Heart left ventricle (tissue), 16 donors: ENCODE results near the gene PARD3B. TPM values are rescaled to one million over a fixed set of nuclear protein-coding genes. Genes with fewer than 3 reads are reported as not detected.

Experiments
- ATAC-seq, 4 donors: fragments of 200-7000 bp; cut with Tn5 transposase; one replicate each; pipeline ENCODE4 v1.9.1; 2020 to 2022; ENCODE audit warnings: moderate library complexity in 4 of 4, mild to moderate bottlenecking in 3 of 4, moderate number of reproducible peaks in 1 of 4
- DNase-seq, 5 donors: peaks; one replicate each; pipeline ENCODE4 v3.0.0-alpha.2; 2020
- H3K27ac ChIP-seq, 12 donors: fragments of 200-600 bp; sonication (generic) in 4 of 12; one replicate each; pipeline versions ENCODE4 v1.5.0 to v1.8.0; 2016 to 2022; ENCODE audit warnings: mild to moderate bottlenecking in 2 of 12
- H3K27me3 ChIP-seq, 9 donors: fragments of 200-600 bp; sonication (generic) in 2 of 9; one replicate each; pipeline versions ENCODE4 v1.5.1 to v1.8.0; 2016 to 2022; ENCODE audit warnings: mild to moderate bottlenecking in 3 of 9
- H3K36me3 ChIP-seq, 9 donors: fragments of 200-600 bp; sonication (generic) in 2 of 9; one replicate each; pipeline versions ENCODE4 v1.5.0 to v1.8.0; 2018 to 2022; ENCODE audit warnings: mild to moderate bottlenecking in 2 of 9
- H3K4me1 ChIP-seq, 12 donors: fragments of 200-600 bp; sonication (generic) in 4 of 12; one replicate each; pipeline versions ENCODE4 v1.5.0 to v1.8.0; 2016 to 2022; ENCODE audit warnings: mild to moderate bottlenecking in 3 of 12
- H3K4me3 ChIP-seq, 12 donors: fragments of 200-600 bp; sonication (generic) in 4 of 12; one replicate each; pipeline versions ENCODE4 v1.5.0 to v1.8.0; 2017 to 2022; ENCODE audit warnings: mild to moderate bottlenecking in 9 of 12, moderate library complexity in 4 of 12
- H3K9me3 ChIP-seq, 12 donors: fragments of 200-600 bp; sonication (generic) in 4 of 12; one replicate each; pipeline versions ENCODE4 v1.5.0 to v1.8.0; 2016 to 2022; ENCODE audit warnings: mild to moderate bottlenecking in 1 of 12
- POLR2A ChIP-seq, 2 donors: fragments of 450-650 bp; IDR thresholded peaks; one replicate each; pipeline ENCODE4 v1.6.1; 2017; ENCODE audit warnings: antibody characterized with exemption in 2 of 2, mild to moderate bottlenecking in 2 of 2, moderate library complexity in 2 of 2
- WGBS, 4 donors: extraction: QIAGEN DNeasy Blood & Tissue Kit in 2 of 4; methylation state at CpG; one replicate each; pipeline versions ENCODE4 v1.1.5 to v1.1.7; 2013 to 2018; 5-methylcytosine and 5-hydroxymethylcytosine counted together
- intact Hi-C, 10 donors: fragments of 100-400 bp; cut with DNase I; formaldehyde crosslinking; loops; one replicate each; pipeline versions ENCODE4 v1.11.1 to v1.14.2; 2022
- polyA plus RNA-seq, 2 donors: library from polyadenylated mRNA; stranded (reverse); fragments of 200-250 nt; gene quantifications; one replicate each; pipeline ENCODE4 v1.2.3, GENCODE V29; 2013
- total RNA-seq, 9 donors: library from RNA; depleted of rRNA in 2 of 9; stranded (reverse); fragments of >200 nt in 2 of 9; fragmentation: NEBNext Ultra II Directional in 3 of 9; extraction: Animal tissue kit (Norgen Biotek cat#: 25700) in 3 of 9; gene quantifications; one replicate each; pipeline versions ENCODE4 v1.1.0 to v1.2.4, GENCODE V29; 2016 to 2023
- TF ChIP-seq, protein P1 (sequence below), 12 donors: fragments of 200-600 bp; sonication (generic) in 4 of 12; IDR thresholded peaks; one replicate each; pipeline versions ENCODE4 v1.5.0 to v1.8.0; 2018 to 2022; ENCODE audit warnings: antibody characterized with exemption in 12 of 12, mild to moderate bottlenecking in 5 of 12
- donor health status: ischemic (EF 13 %, LVEDD 7.1; RV severe dilation, severe dysfunction).
- donor health status: healthy with polysubstance abuse.
- donor health status: DM: no; HTN: yes; CAD: no.
- donor health status: DM: no; HTN: no; CAD: no.
- donor health status: ischemic (EF 25% LVEDD 6.9; RV normal size, moderate dysfunction).
- donor health status: ischemic (EF 25% LVEDD 5.7; RV mildly dilated, moderate dysfunction).
- donor health status: healthy.
- donor health status: DM: yes; HTN: yes; CAD: no.
- donor health status: ischemic (EF 35%, LVEDD 5.7; RV mildly dilated, moderate dysfunction).
- donor health status: nonischemic (EF 11% LVEDD 7.7; RV severe dilation, severe dysfunction).
- donor health status: DM: yes; HTN: yes; CAD: no.
- donor health status: PGD.
- donor health status: ischemic (EF 29% LVEDD 5.4; RV normal size, mild dysfunction).
- donor health status: nonischemic (EF 23%, LVEDD 6.1; RV moderate dilation, normal function).

Gene PARD3B
- total and polyA plus RNA-seq, 11 donors = 0.71 to 15.1 (median 6.2) TPM

DNA sequence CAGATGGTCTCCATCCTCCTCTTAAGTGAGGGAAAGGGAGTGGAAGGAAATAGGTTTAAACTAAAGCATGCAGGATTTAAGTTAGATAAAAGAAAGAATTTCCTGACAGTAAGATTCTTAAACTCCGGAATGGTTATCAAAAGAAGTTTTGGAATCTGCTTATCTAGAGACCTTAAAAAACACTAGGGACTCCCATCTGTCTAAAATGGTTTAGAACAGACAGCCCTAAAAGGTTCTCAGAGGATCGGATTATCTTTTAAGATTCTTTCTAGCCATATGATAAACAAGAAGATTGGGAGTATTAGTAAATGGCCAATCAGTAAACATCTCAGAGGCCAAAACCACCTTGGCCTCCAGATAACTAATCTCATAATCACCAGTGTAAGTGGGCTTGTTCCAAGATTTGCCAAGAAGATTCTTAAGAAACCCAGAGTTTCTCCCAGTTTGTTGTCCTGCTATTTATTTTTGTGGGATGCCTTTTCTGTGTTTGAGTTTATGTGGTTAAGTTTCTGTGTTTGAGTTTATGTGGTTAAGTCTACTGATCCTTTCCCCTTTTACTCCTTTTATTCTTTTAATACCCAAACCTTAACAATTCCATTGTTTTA is 822.2 kb downstream of the PARD3B start:
- intact Hi-C loops = no loop called here
- no peak overlapping the region for H3K27ac ChIP-seq
- H3K27me3 ChIP-seq = no peaks in the 10 kb centered on the region
- no peak for ATAC-seq
- no peaks in the 10 kb centered on the region for H3K9me3 ChIP-seq
- no peak for TF ChIP-seq POLR2A (IDR thresholded peaks at IDR 0.05)
- TF ChIP-seq, protein P1, sequence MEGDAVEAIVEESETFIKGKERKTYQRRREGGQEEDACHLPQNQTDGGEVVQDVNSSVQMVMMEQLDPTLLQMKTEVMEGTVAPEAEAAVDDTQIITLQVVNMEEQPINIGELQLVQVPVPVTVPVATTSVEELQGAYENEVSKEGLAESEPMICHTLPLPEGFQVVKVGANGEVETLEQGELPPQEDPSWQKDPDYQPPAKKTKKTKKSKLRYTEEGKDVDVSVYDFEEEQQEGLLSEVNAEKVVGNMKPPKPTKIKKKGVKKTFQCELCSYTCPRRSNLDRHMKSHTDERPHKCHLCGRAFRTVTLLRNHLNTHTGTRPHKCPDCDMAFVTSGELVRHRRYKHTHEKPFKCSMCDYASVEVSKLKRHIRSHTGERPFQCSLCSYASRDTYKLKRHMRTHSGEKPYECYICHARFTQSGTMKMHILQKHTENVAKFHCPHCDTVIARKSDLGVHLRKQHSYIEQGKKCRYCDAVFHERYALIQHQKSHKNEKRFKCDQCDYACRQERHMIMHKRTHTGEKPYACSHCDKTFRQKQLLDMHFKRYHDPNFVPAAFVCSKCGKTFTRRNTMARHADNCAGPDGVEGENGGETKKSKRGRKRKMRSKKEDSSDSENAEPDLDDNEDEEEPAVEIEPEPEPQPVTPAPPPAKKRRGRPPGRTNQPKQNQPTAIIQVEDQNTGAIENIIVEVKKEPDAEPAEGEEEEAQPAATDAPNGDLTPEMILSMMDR (IDR thresholded peaks at IDR 0.05) = no peak
- peaks cover 0 to 9% (median 0%) of the 10 kb centered on the region in 12 donors for H3K4me1 ChIP-seq
- H3K4me3 ChIP-seq = no peak overlapping the region
- no peaks in the 10 kb centered on the region for H3K36me3 ChIP-seq
- 75 to 80% (median 78%) methylated on average over 2 of the region's 2 CpGs for WGBS, 4 donors
- no peak for DNase-seq

GRCh38 chr2:205369813-205370212 is 824.5 kb downstream of the PARD3B start:
- H3K4me1 ChIP-seq = peaks cover 0 to 9% (median 0%) of the 10 kb centered on the region in 12 donors
- intact Hi-C loops = no loop called here
- H3K27me3 ChIP-seq = no peaks in the 10 kb centered on the region
- no peak overlapping the region for H3K27ac ChIP-seq
- WGBS, 4 donors = 29 to 41% (median 32%) methylated on average over 1 of the region's 1 CpG
- H3K4me3 ChIP-seq = no peak overlapping the region
- no peaks in the 10 kb centered on the region for H3K9me3 ChIP-seq
- TF ChIP-seq POLR2A (IDR thresholded peaks at IDR 0.05) = no peak
- TF ChIP-seq, protein P1 (IDR thresholded peaks at IDR 0.05) = no peak
- H3K36me3 ChIP-seq = no peaks in the 10 kb centered on the region
- peak in 3 of 5 donors; percentile 22 to 33 (median 24) for DNase-seq
- ATAC-seq = peak in 2 of 4 donors; percentile 37 to 42

DNA sequence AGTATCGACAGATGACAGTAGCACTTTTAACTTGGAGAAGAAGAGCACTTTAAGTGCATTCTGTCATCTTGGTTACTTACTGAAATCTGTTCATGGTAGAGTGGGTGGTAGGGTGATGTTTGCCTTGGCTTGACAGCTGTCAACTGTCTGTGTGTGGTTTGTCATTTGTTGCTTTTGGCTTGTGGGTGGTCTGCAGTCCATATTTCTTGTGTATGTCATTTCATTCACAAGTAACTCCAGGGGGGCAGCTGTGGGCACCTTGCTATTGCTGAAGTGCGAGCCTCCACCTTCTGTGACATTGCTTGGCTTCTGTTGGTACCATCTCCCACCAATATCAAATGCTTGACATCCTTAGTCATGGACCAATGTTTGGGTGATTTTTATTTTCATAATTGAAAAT is 825.5 kb downstream of the PARD3B start:
- TF ChIP-seq POLR2A (IDR thresholded peaks at IDR 0.05) = no peak
- TF ChIP-seq, protein P1 (IDR thresholded peaks at IDR 0.05) = no peak

GRCh38 chr2:205372141-205372540 is 826.9 kb downstream of the PARD3B start:
- intact Hi-C loops = no loop called here
- Histone ChIP-seq H3K9me3 (no peaks in the 10 kb centered on the region), H3K27ac (no peak overlapping the region), H3K36me3 (no peaks in the 10 kb centered on the region), H3K4me3 (no peak overlapping the region), H3K4me1 (peaks cover 0 to 6% (median 0%) of the 10 kb centered on the region in 12 donors), H3K27me3 (no peaks in the 10 kb centered on the region)
- TF ChIP-seq, protein P1 (IDR thresholded peaks at IDR 0.05) = no peak
- no peak for TF ChIP-seq POLR2A (IDR thresholded peaks at IDR 0.05)
- no peak for ATAC-seq
- DNase-seq = no peak

More for the DNA sequence above, 825.5 kb downstream of the PARD3B start:
- Histone ChIP-seq H3K4me3 (no peak overlapping the region), H3K27me3 (no peaks in the 10 kb centered on the region), H3K27ac (no peak overlapping the region), H3K4me1 (peaks cover 0 to 9% (median 0%) of the 10 kb centered on the region in 12 donors), H3K9me3 (no peaks in the 10 kb centered on the region), H3K36me3 (no peaks in the 10 kb centered on the region)
- ATAC-seq (no peak), DNase-seq (no peak)
- WGBS, 4 donors = 92 to 97% (median 94%) methylated on average over 2 of the region's 2 CpGs
- intact Hi-C loops = no loop called here
